GM12865 (cell line): ENCODE results near the gene GTPBP3.
A peak's percentile ranks its signal among the peaks of the same experiment; 100 is the strongest.

Experiments
- DNase-seq: peaks from one replicate; pipeline ENCODE4 v3.0.0; 2010; ENCODE audit warnings: low read depth
- H3K4me3 ChIP-seq: 2 replicates; pipeline ENCODE4 v1.5.1; 2011; ENCODE audit warnings: mild to moderate bottlenecking, low read depth, low read length, control low read depth
- CTCF ChIP-seq: IDR thresholded peaks from 2 replicates; pipeline ENCODE4 v1.5.1; 2011; ENCODE audit warnings: low read length, control low read depth, low read depth, inconsistent platforms; ENCODE audit not compliant: insufficient read depth; ENCODE audit errors: missing control alignments

The GTPBP3 gene

DNA sequence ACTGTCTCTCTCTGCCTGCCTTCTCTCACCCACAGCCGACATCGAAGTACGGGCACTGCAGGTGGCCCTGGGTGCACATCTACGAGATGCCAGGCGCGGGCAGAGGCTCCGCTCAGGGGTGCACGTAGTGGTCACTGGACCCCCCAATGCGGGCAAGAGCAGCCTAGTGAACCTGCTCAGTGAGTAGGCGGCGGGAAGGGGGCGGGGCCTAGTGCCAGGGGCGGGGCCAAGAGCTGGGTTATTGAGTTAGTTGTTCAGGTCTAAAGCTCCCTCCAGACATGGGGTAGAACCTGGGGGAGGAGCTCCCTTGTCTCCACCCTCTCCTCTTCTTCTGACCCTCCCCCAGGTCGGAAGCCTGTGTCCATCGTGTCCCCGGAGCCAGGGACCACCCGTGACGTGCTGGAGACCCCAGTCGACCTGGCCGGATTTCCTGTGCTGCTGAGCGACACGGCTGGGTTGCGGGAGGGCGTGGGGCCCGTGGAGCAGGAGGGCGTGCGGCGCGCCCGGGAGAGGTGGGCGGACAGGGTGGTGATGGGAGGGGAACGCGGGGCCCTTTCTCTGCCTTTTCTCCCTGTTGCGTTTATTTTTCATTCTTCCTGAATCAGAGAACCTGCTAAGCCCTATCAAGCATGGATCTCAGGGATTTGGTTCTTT, 1.9 kb downstream of the GTPBP3 start:
- DNase-seq: peak; percentile 50
- H3K4me3 ChIP-seq: no peak overlapping the region
- no peak for TF ChIP-seq CTCF

- TF ChIP-seq CTCF: no peak
- H3K4me3 ChIP-seq: no peak overlapping the region
- peak; percentile 59 for DNase-seq
Observed at GRCh38 chr19:17340302-17340870, 3.0 kb downstream of the GTPBP3 start.

- H3K4me3 ChIP-seq: no peak overlapping the region
- DNase-seq: no peak
- TF ChIP-seq CTCF: no peak
Observed at GRCh38 chr19:17340871-17341357, 3.6 kb downstream of the GTPBP3 start.

- no peak overlapping the region for H3K4me3 ChIP-seq
- TF ChIP-seq CTCF: no peak
- DNase-seq: no peak
Observed at GRCh38 chr19:17341386-17341785, 4.0 kb downstream of the GTPBP3 start.

GRCh38 chr19:17341845-17342244, 4.5 kb downstream of the GTPBP3 start:
- H3K4me3 ChIP-seq: no peak overlapping the region
- TF ChIP-seq CTCF: no peak
- no peak for DNase-seq

DNA sequence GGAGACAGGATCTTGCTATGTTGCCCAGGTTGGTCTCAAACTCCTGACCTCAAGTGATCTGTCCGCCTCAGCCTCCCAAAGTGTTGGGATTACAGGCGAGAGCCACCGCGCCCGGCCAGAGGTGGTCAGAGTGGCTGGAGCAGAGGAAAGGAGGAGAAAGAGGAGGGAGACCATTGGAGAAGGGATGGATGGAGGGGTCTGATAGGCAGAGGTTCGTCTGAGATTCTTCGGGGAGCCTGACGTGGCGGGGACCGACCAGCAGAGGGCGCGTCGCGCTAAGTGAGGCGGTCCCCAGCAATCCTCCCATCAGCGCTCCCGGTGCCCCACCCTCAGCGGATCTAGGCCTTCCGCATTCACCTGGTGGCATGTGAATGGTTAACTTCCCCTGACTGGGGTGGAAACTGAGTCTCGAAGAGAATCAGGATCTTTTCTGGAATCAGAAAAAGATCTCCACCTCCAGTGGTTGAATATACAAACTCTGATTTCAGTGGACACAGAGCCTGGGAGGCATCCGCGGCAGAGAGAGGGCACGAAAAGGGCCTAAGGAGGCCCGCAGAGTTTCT, 8.8 kb downstream of the GTPBP3 start:
- TF ChIP-seq CTCF: peak; percentile 94
- peak; percentile 82 for DNase-seq
- H3K4me3 ChIP-seq: no peak overlapping the region
